Posterior vena cava (tissue), 2 donors: ENCODE data around the gene KCNN4. TPM values are rescaled to one million over a fixed set of nuclear protein-coding genes. Genes with fewer than 3 reads are reported as not detected.

Source experiments
- DNase-seq: peaks from one replicate; pipeline ENCODE4 v3.0.0-alpha.2; 2020; ENCODE audit warnings: low spot score
- intact Hi-C, 2 donors: fragments of 100-400 bp; cut with DNase I; formaldehyde crosslinking; loops; one replicate each; pipeline versions ENCODE4 v1.14.1 to v1.14.2; 2022 to 2023
- total RNA-seq, 2 donors: library from RNA; stranded (reverse); fragmentation: NEBNext Ultra II Directional; extraction: Animal tissue kit (Norgen Biotek cat#: 25700); gene quantifications; one replicate each; pipeline ENCODE4 v1.2.1, GENCODE V29; 2021
- donor health status: DM: yes; HTN: yes; CAD: no.
- donor health status: DM: yes; HTN: yes; CAD: no.

Gene KCNN4
- total RNA-seq, 2 donors from 2014 or later, result 4.0 to 5.8 TPM

GRCh38 chr19:43755256-43755801 lies 25.4 kb downstream of the KCNN4 start:
- intact Hi-C loops, result no loop called here
- DNase-seq, result peak; percentile 94

GRCh38 chr19:43754503-43755255 lies 26.1 kb downstream of the KCNN4 start, which contains the start of gene SMG9:
SMG9 (minus strand) TSS chr19:43754962; CDS start chr19:43750741, 4,221 bp downstream.
- intact Hi-C loops, result no loop called here

GRCh38 chr19:43754253-43754502 lies 26.6 kb downstream of the KCNN4 start:
- DNase-seq, result no peak
- intact Hi-C loops, result no loop called here

More at GRCh38 chr19:43754503-43755255, 26.1 kb downstream of the KCNN4 start, which contains the start of gene SMG9:
- DNase-seq, result peak; percentile 100

- no peak for DNase-seq
- intact Hi-C loops, result no loop called here
These were observed 28.4 kb downstream of the KCNN4 start for GRCh38 chr19:43752287-43752875.

GRCh38 chr19:43751466-43752220 lies 29.1 kb downstream of the KCNN4 start:
- no peak for DNase-seq
- intact Hi-C loops, result no loop called here

- intact Hi-C loops, result loop anchor here in 1 of 2 donors (5.0 kb wide), 1 partner anchor 32 kb away; the partner anchor contains the start of gene KCNN4
- no peak for DNase-seq
These were observed 30.9 kb downstream of the KCNN4 start for GRCh38 chr19:43749898-43750297.

- intact Hi-C loops, result loop anchor here in 1 of 2 donors (5.0 kb wide), 1 partner anchor 33 kb away; the partner anchor contains the start of gene KCNN4
- DNase-seq, result no peak
These were observed 31.6 kb downstream of the KCNN4 start for GRCh38 chr19:43749152-43749551.

- DNase-seq, result no peak
- intact Hi-C loops, result loop anchor here in 1 of 2 donors (5.0 kb wide), 1 partner anchor 34 kb away; the partner anchor contains the start of gene KCNN4
These were observed 32.1 kb downstream of the KCNN4 start for GRCh38 chr19:43748685-43749084.

GRCh38 chr19:43748205-43748594 lies 32.6 kb downstream of the KCNN4 start:
- intact Hi-C loops, result loop anchor here in 1 of 2 donors (5.0 kb wide), 1 partner anchor 34 kb away; the partner anchor contains the start of gene KCNN4
- no peak for DNase-seq

GRCh38 chr19:43747557-43748204 lies 33.1 kb downstream of the KCNN4 start:
- no peak for DNase-seq
- intact Hi-C loops, result loop anchor here in 1 of 2 donors (5.0 kb wide), 1 partner anchor 35 kb away; the partner anchor contains the start of gene KCNN4

- no peak for DNase-seq
- intact Hi-C loops, result no loop called here
These were observed 37.7 kb downstream of the KCNN4 start for GRCh38 chr19:43743059-43743458.

GRCh38 chr19:43741075-43741825 lies 39.5 kb downstream of the KCNN4 start:
- intact Hi-C loops, result no loop called here
- no peak for DNase-seq

GRCh38 chr19:43739439-43740235 lies 41.1 kb downstream of the KCNN4 start:
- intact Hi-C loops, result no loop called here
- DNase-seq, result no peak

- no peak for DNase-seq
- intact Hi-C loops, result no loop called here
These were observed 42.0 kb downstream of the KCNN4 start for GRCh38 chr19:43738780-43739211.

- no peak for DNase-seq
- intact Hi-C loops, result no loop called here
These were observed 44.8 kb downstream of the KCNN4 start for GRCh38 chr19:43735957-43736356.

- no peak for DNase-seq
- intact Hi-C loops, result no loop called here
These were observed 45.8 kb downstream of the KCNN4 start for GRCh38 chr19:43735013-43735412.

GRCh38 chr19:43731846-43732245 lies 48.9 kb downstream of the KCNN4 start:
- DNase-seq, result no peak
- intact Hi-C loops, result no loop called here

- intact Hi-C loops, result no loop called here
- no peak for DNase-seq
These were observed 49.4 kb downstream of the KCNN4 start for GRCh38 chr19:43731346-43731745.
